Effector CD8-positive, alpha-beta T cell (primary cell): Measurements from ENCODE around the gene WDR73.
"Not testable (repeated sequence)": the region's sequence is repeated elsewhere in the genome, so short reads cannot be mapped to it uniquely, and the experiment has no call there.

ENCODE experiments used
- DNase-seq: peaks from one replicate; lab custom pipeline; 2025; lab: John Stamatoyannopoulos, UW
- total RNA-seq, 4 experiments: gene quantifications; one replicate each; lab custom pipeline; 2026; lab: John Stamatoyannopoulos, UW

Gene WDR73
- 52.3 to 96.4 (median 67.9) reads per million in 4 experiments for total RNA-seq

DNA sequence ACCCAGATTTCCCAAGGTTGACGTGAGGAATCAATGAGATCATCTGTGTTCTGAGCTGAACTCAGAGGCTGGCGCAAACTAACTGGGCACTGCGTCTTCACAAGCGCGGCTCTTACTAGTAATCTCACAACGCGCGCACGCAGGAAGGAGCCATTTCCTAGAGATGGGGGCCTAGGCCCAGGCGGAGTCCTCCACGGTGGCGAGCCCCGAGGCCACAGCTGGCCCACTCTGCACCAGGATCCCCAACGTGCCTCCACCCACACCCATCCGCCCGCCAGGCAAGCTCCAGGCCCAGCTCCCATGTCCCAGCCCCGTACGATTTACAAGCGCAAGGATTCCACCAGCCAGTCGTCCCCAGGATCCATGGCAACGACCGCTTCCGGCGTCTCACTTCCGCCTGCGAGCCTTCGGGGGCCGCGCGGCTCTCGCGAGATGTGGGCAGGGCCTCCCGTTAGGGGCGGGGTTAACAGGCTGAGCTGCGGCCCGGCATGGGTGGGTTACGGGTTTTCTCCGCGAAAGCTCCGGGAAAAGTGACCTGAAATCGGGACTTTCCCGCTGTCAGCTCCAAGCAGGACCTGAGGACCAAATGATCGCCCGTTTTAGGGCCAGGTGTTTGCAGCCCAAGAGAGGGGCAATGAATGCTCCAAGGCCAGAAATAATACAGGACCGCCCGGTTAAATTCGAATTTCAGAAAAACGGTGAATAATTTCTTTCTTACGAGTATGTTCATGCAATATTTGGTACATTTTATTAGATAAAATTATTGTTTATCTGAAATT, at the start of gene WDR73:
Gene WDR73 (minus strand): TSS at position 374 of the 779 bp plus-strand sequence. CDS start 9 bp downstream, at position 365.
- DNase-seq: peak; percentile 98

DNA sequence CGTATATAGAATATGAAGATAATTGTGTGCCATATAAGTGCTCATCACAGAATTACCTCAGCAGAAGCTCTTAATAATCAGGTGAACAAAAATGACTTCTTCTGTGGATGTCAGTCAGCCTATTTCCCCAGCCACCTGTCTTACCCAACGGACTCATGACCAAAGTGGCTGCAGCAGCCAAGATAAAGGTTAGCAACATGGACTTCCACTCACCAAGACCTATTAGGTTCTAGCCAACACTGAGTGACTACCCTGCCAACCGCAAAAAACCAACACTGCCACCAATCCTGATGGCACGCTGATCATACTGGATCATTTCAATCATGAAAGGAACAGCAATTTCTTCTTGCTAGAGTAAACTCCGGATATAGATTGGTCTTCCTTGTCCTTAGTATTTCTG, 49.7 kb upstream of the WDR73 start:
- DNase-seq: no peak

DNA sequence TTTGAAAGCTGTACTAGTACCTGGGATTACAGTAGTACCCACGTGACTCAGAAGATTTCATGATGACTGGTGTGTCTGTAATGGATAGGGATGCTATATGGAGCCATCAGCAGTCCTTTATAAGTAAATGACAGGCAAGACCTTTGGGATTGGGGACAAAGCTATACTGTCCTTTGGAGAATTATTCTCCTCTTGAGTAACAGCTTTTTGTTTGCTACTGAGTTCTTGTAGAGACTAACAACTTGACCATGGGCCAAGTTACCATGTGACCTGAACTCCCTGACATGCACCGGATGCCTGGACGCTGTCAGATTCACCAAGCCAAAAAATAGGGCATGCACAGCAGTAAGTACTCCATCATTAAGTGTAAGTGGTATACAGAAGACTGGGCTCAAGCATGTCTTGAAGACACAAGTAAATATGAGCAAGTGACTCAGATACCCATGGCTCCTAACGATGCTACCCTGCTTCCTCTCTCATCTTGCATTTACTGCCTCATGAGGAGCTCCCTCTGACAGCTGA, 48.9 kb upstream of the WDR73 start:
- no peak for DNase-seq

DNA sequence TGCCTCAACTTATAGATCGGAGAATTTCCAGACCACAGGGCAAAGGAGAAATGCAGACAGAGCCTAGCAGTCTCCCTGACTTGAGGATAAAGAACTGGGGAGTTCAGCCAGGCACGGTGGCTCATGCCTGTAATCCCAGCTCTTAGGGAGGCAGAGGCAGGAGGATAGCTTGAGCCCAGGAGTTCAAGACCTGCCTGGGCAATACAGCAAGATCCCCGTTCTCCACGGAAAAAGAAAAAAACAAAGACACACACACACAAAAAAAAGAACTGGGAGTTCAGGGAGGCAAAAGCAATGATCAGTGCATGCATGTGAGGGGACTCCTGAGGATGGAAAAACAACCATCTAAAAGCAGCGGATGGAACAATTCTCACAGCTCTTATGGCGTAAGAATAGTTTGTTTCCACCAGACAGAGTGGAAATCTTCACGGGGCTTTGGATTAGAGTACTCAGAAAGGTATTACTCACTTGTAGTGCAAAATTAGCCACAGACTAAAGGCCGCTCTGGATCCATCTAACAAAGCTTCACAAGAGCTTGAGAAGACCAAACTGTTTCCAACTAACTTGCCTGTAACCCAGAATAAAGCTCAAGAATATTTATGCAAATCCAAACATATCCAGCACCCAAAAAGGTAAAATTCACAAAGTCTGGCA, 45.6 kb upstream of the WDR73 start:
- no peak for DNase-seq

DNA sequence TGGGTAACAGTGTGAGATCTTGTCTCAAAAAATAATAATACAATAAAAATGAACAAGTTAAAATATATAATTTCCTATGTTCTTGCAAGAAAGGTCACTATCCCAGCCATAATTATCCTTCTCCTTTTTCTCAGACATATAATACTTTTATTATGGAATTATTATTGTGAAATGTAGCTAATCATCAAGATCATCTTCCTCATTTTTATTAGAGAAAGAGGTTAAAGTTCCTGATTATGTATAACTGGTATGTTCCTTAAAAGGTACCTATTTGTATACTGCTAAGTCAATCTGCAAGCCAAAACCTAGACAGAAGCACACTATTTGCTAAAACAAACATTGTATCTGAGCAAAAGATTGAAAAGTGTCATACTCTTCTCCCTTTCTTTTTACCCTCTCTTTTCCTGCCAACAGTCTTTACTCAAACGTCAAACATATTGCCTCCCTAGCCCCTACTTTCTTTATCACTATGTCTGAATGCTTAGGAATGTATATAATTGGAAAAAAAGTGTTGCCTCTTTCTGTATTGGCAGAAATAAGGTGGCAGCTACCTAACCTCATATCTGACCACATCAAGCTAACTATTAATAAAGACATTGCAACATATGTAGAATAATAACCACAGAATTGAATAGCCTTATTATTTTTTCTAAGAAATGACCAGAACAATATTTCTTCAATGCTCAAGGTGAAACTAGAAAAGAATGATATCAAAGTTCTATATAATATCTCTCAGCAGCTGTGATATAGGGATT, 43.3 kb upstream of the WDR73 start:
- DNase-seq: no peak

DNA sequence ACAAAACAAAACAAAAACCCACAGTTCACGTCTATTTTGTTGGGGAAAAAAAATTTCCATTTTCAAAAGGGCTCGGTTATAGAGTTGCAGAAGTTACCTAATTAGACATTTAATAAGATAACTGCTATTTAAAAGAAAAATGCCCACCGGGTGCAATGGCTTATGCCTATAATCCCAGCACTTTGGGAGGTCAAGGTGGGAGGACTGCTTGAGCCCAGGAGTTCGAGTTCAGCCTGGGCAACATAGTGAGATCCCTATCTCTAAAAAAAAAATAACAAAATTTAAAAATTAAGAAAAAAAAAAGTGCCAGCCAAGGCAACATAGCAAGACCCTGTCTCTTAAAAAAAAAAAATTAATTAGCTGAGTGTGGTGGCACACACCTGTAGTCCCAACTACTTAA, 42.7 kb upstream of the WDR73 start:
- DNase-seq: no peak

DNA sequence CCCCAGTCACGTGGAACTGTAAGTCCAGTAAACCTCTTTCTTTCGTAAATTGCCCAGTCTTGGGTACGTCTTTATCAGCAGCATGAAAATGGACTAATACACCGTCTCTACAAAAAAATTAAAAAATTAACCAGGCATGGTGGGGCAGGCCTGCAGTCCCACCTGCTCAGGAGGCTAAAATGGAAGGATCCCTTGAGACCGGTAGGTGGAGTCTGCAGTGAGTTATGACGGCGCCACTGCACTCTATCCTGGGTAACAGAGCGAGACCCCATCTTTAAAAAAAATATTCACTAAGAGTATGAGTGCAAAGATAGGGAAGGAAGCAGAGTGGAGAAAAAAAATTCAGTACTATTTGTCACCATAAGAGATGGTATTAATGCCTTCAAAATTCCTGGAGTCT, 36.3 kb upstream of the WDR73 start:
- DNase-seq: no peak

DNA sequence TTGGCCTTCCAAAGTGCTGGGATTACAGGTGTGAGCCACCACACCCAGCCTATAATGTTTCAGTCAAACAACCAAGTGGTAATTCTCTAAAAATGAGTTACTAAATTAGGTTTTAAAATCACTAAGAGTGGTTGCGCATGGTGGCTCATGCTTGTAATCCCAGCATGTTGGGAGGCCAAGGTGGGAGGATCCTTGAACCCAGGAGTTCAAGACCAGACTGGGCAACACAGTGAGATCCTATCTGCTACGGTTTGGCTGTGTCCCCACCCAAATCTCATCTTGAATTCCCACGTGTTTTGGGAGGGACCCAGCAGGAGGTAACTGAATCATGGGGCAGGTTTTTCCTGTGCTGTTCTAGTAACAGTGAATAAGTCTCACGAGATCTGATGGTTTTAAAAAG, 35.8 kb upstream of the WDR73 start:
- DNase-seq: no peak

DNA sequence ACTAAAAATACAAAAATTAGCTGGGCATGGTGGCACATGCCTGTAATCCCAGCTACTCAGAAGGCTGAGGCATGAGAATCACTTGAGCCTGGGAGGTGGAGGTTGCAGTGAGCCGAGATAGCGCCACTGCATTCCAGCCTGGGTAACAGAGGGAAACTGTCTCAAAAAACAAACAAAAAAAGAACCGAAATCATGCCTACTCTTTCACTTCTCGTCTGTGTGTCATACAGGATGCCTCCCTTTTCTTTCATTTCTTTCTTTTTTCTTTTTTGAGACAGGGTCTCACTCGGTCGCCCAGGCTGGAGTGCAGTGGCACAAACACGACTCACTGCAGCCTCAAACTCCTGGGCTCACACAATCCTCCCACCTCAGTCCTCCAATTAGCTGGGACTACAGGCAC, 32.4 kb upstream of the WDR73 start:
- not testable (repeated sequence) for DNase-seq

DNA sequence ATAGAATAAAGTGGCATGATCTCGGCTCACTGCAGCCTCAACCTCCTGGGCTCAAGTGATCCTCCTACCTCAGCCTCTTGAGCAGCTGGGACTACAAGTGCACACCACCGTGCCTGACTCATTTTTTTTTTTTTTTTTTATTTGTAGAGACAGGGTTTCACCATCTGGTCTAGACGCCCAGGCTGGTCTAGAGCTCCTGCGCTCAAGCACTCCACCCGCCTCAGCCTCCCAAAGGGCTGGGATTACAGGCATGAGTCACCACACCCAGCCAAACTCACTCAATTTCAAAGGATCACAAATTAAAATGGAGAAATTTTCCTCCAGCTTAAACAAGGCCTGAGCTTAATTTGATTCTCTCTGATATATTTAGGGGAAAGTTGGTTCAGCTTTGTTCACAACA, 31.2 kb upstream of the WDR73 start:
- DNase-seq: no peak

DNA sequence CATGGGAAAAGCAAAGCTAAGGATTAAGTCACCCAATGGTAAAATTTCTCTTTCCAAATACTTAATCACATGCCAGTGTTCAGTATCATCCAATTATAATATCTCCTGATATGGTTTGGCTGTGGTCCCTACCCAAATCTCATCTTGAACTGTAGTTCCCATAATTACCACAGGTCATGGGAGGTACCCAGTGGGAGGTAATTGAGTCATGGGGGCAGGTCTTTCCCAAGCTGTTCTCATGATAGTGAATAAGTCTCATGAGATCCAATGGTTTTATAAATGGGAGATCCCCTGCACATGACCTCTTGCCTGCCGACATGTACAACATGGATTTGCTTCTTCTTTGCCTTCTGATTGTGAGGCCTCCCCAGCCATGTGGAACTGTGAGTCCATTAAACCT, 30.0 kb upstream of the WDR73 start:
- no peak for DNase-seq

DNA sequence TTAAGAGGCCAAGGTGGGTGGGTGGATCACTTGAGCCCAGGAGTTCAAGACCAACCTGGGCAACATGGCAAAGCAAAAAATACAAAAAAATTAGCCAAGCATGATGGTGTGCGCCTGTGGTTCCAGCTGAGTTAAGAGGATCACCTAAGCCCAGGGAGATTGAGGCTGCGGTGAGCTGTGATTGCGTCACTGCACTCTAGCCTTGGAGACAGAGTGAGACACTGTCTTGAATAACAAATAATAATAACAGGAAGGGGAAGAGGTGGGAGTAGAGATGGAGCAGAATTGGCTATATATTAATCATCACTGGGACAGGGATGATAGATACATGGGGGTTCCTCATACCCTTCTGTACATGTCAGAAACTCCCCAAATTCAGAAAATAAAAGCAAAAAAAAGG, 27.7 kb upstream of the WDR73 start:
- no peak for DNase-seq

DNA sequence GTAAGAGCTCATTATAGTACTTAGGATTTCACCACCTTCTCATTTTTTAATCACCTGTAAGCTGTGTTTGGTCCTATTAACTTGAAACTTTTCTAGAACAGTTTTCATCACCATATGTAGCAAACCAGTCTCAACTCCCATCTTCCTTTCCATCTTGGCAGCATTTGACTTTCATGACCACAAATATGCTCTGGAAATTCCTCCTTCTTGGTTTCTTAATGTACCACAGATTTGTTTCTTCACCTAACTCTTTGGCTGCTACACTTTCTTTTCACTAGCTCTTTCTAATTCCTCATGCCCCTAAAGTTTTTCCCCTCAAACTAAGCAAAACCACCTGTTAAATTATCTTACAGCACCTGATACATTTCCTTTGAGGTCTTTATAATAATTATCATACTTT, 17.1 kb upstream of the WDR73 start:
- no peak for DNase-seq

DNA sequence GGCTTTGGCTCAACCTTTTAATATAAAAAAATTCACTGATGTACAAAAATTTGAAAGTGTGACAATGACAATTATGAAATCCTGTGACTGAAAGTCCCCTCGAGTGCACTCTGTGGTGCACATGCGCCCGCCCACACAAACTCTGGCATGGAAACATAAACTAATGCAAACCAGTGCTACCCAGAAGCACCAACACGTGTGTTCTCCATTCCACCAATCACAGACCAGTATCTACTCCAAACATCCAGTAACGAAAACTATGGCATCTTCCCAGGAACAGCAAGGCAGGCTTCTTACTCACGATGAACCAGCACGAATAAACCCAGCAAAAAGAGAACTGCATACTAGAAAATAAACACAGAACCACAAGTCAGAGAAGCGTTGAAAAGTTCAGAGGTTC, 15.6 kb upstream of the WDR73 start:
- DNase-seq: no peak

DNA sequence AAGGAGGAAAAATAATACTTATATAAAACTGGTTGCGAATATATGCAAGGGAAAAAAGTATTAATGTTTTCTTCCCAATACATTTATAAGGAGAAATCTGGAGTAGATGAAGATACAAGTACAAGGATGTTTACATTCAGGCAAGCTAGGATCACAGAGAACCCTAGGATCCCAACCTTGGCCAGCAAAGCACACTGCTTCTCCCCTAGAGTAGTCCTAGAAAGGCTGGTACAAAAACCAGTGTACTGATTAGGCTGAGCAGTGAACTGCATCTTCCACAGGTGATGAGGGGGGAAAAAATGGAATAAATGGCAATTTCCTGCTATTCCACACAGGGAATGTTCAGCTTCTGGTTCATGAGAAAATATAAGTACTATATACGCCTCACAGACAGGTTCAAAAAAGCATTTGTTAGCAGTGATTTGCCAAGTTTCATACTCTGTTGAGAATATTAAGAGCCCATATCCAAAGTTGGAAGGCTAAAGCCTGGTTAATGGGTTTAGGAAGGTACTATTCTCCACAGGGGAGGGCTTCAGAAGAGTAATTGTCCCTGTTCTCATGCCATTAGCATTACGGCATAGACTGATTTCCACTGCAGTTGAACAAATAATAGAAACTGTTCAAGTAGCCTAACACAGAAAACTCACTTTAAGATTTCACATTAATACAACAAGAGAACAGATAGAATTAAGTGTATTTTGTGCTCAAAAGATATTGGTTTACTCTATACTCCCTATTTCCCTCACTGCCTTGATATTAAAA, 14.3 kb upstream of the WDR73 start:
- DNase-seq: no peak

DNA sequence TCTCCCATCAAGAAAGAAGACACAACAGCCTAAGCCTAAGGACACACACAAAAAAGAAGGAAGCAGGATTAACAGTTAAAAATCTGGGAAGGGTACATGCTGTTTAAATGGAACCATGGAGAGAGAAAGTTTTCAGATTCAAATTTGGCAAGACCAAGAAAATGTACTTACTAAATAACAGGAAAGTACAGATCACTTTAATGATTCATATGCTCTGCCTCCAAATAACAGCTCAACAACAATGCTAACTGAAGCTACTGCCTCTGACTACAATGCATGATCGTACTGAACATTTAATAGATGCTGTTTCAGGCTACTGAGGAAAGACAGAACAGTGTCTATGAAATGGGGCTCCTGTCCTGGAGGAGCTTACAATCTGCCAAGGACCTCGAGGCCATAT, 12.3 kb upstream of the WDR73 start:
- DNase-seq: no peak

DNA sequence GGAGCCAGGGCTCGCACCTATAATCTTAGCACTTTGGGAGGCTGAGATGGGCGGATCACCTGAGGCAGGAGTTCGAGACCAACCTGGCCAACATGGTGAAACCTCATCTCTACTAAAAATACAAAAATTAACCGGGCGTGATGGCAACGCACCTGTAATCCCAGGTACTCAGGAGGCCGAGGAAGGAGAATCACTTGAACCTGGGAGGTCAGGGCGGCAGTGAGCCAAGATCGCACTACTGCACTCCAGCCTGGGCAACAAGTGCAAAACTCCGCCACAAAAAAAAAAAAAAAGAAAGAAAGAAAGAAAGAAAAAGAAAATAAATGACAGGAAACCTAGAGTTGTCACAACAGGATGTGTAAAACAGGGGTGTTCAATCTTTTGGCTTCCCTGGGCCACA, 6.9 kb upstream of the WDR73 start:
- DNase-seq: no peak

DNA sequence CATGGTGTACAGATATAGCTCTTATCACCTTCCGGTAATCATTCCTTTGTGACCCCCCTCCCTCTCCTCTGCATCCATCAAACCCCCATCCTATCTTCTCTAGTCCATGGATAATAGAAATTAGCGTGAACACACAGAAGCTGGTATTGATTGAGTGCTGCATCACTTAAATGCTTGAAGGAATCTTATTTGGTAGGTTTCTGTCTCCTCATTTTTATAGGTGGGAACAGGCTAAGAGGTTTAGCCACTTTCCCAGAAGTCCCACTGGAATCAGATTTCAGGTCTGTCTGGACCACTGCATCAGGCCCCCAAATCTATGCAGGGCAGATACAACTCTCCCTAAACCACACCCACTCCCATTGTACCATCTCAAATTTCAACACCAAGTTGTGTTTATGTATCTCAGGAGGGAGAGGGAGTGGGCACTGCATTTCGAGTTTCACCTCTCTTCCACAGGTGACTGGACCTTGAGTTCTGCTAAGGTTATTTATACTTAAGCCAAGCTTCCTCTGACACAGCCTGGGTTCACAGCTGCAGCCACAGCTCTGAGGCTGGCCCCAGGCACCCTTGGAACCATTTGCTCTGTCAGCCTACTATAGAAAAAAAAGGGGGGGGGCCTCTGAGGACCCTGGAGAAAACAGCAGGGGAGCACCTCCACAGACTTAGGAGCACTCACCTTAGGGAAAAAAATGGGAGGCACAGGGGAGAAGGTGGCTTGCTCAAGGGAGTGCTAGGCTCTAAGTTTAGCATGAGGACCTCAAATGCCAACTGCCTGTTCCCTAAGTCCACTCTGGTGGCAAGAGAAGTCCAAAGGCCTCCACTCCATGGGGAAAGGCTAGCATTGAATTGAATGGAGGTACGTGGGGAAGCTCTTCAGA, 6.1 kb upstream of the WDR73 start:
- DNase-seq: no peak

DNA sequence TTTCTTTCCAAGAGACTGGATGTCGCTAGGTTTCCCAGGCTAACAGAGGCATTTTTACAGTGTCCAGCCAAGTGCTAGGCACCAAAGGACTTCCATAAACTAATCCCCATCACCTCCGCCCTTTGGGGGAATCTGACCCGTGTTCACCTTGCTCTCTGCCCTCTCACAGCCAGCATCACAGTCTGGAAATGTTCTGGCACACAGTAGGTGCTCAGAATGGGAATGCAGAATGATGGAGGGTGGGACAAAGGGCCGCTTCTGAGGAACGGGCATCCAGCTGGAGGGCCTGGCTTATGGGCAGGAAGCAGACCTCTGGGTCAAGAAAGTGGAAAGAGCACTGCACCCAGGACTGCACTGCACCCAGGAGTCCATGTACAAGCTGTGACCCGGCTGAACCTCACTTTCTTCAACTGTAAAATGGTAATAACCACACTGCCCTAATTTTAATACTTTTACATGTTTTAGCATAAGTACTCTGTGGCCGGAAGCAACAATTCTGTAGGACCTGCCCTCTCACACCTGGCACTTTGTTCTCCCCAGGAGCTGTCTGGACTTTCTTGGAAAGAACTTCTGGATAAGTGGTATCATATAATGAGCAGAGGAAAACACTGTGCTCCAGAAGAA, 4.8 kb upstream of the WDR73 start:
- DNase-seq: no peak

DNA sequence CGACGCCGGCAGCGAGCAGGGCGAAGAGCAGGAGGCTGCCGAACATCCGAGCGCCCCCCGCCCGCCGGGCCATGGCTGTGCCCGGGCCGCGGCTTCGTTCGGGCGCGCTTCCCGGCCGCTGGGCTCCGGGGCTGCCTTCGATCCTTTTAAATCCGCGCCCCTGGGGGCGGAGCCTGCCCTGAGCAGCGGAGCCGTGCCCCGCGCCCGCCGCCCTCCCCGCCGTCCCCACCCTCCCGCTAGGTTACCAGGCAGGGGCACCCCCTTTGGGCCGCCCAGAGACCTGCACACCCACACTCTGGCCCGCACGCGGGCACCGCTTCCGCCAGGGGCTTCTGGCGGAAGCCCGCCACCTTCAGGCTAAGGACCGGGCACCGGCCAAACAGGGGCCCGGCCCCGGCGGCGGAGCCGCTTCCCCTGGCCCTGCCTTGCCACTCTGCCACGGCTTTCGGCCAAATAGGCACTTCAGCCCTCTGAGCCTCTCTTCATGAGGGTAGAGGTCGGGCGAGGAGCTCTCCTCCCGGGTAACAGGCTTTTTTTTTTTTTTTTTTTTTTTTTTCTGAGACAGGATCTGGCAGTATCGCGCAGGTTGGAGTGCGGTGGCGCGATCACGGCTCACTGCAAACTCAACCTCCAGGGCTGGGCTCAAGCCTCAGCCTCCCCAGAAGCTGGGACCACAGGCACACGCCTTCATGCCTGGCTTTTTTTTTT, 4.2 kb upstream of the WDR73 start, which contains the start of gene NMB:
Gene NMB (minus strand): TSS at position 120 of the 708 bp plus-strand sequence. CDS start 47 bp downstream, at position 73.
- DNase-seq: peak; percentile 78
